Ovary (tissue), 3 donors: Measurements from ENCODE around the gene AGMO.

Experiments used
- POLR2A ChIP-seq: fragments of 450-650 bp; IDR thresholded peaks from one replicate; pipeline ENCODE4 v1.6.1; 2017; ENCODE audit warnings: antibody characterized with exemption, mild to moderate bottlenecking, moderate library complexity
- TF ChIP-seq, protein P1 (sequence below), 3 donors: fragments of 450-650 bp in 2 of 3; fragments of 200-600 bp in 1 of 3; IDR thresholded peaks; one replicate each; pipeline versions ENCODE4 v1.5.1 to v1.8.0; 2016 to 2022; ENCODE audit warnings: antibody characterized with exemption in 3 of 3, mild to moderate bottlenecking in 1 of 3
- donor health status: DM: no; HTN: no; CAD: no.

GRCh38 chr7:15397922-15398760, 163.7 kb downstream of the AGMO start:
- no peak for TF ChIP-seq POLR2A
- TF ChIP-seq, protein P1, sequence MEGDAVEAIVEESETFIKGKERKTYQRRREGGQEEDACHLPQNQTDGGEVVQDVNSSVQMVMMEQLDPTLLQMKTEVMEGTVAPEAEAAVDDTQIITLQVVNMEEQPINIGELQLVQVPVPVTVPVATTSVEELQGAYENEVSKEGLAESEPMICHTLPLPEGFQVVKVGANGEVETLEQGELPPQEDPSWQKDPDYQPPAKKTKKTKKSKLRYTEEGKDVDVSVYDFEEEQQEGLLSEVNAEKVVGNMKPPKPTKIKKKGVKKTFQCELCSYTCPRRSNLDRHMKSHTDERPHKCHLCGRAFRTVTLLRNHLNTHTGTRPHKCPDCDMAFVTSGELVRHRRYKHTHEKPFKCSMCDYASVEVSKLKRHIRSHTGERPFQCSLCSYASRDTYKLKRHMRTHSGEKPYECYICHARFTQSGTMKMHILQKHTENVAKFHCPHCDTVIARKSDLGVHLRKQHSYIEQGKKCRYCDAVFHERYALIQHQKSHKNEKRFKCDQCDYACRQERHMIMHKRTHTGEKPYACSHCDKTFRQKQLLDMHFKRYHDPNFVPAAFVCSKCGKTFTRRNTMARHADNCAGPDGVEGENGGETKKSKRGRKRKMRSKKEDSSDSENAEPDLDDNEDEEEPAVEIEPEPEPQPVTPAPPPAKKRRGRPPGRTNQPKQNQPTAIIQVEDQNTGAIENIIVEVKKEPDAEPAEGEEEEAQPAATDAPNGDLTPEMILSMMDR (IDR thresholded peaks at IDR 0.05) = no peak
